ENCODE data around the gene DEPP1. TPM values are rescaled to one million over a fixed set of nuclear protein-coding genes. Genes with fewer than 3 reads are reported as not detected.

Gene DEPP1
- total RNA-seq, 1 donor from 2014 or later = 25.7 TPM

- peak overlapping the region; percentile 72 for H3K27ac Mint-ChIP-seq
- peak; percentile 15 for DNase-seq (ENCODE audit: extremely low spot score, unreplicated experiment)
- no peaks in the 10 kb centered on the region for H3K9me3 Mint-ChIP-seq
Observed at GRCh38 chr10:44966129-44966815, 12.3 kb downstream of the DEPP1 start.

GRCh38 chr10:44965651-44966097 lies 12.9 kb downstream of the DEPP1 start:
- peak overlapping the region; percentile 72 for H3K27ac Mint-ChIP-seq
- peaks cover 12% of the 10 kb centered on the region for H3K36me3 Mint-ChIP-seq
- peak; percentile 45 for DNase-seq (ENCODE audit: extremely low spot score, unreplicated experiment)
- TF ChIP-seq CTCF (conservative IDR thresholded peaks at IDR 0.05) = no peak
- no peaks in the 10 kb centered on the region for H3K27me3 Mint-ChIP-seq
- peaks cover 63% of the 10 kb centered on the region for H3K4me1 Mint-ChIP-seq (ENCODE audit: unreplicated experiment)
- H3K9me3 Mint-ChIP-seq = no peaks in the 10 kb centered on the region
- H3K4me3 Mint-ChIP-seq = peak overlapping the region; percentile 61

More at GRCh38 chr10:44966129-44966815, 12.3 kb downstream of the DEPP1 start:
- peaks cover 14% of the 10 kb centered on the region for H3K36me3 Mint-ChIP-seq
- H3K4me1 Mint-ChIP-seq (ENCODE audit: unreplicated experiment) = peaks cover 57% of the 10 kb centered on the region
- TF ChIP-seq CTCF (conservative IDR thresholded peaks at IDR 0.05) = no peak
- H3K4me3 Mint-ChIP-seq = peak overlapping the region; percentile 27
- no peaks in the 10 kb centered on the region for H3K27me3 Mint-ChIP-seq

- no peaks in the 10 kb centered on the region for H3K27me3 Mint-ChIP-seq
- no peak overlapping the region for H3K4me3 Mint-ChIP-seq
- no peak for TF ChIP-seq CTCF (conservative IDR thresholded peaks at IDR 0.05)
- H3K27ac Mint-ChIP-seq = peak overlapping the region; percentile 37
- H3K36me3 Mint-ChIP-seq = peaks cover 9% of the 10 kb centered on the region
- no peak for DNase-seq (ENCODE audit: extremely low spot score, unreplicated experiment)
- H3K9me3 Mint-ChIP-seq = no peaks in the 10 kb centered on the region
- H3K4me1 Mint-ChIP-seq (ENCODE audit: unreplicated experiment) = peaks cover 69% of the 10 kb centered on the region
Observed at GRCh38 chr10:44965104-44965503, 13.5 kb downstream of the DEPP1 start.

GRCh38 chr10:44963772-44964633 lies 14.6 kb downstream of the DEPP1 start:
- H3K27me3 Mint-ChIP-seq = no peaks in the 10 kb centered on the region
- peak; percentile 26 for TF ChIP-seq CTCF (conservative IDR thresholded peaks at IDR 0.05)

GRCh38 chr10:44962870-44963738 lies 15.5 kb downstream of the DEPP1 start:
- Mint-ChIP-seq H3K4me3 (peak overlapping the region; percentile 39), H3K4me1 (ENCODE audit: unreplicated experiment) (peaks cover 76% of the 10 kb centered on the region), H3K27ac (peak overlapping the region; percentile 55), H3K27me3 (no peaks in the 10 kb centered on the region), H3K36me3 (no peaks in the 10 kb centered on the region), H3K9me3 (no peaks in the 10 kb centered on the region)
- peak; percentile 60 for DNase-seq (ENCODE audit: extremely low spot score, unreplicated experiment)
- peak; percentile 67 for TF ChIP-seq CTCF (conservative IDR thresholded peaks at IDR 0.05)

More at GRCh38 chr10:44963772-44964633, 14.6 kb downstream of the DEPP1 start:
- peaks cover 69% of the 10 kb centered on the region for H3K4me1 Mint-ChIP-seq (ENCODE audit: unreplicated experiment)
- peaks cover 4% of the 10 kb centered on the region for H3K36me3 Mint-ChIP-seq
- peak; percentile 68 for DNase-seq (ENCODE audit: extremely low spot score, unreplicated experiment)
- peak overlapping the region; percentile 37 for H3K27ac Mint-ChIP-seq
- H3K4me3 Mint-ChIP-seq = peak overlapping the region; percentile 45
- no peaks in the 10 kb centered on the region for H3K9me3 Mint-ChIP-seq
